ENCODE measurements around the gene PCDHGA6.
"Not testable (repeated sequence)": the region's sequence is repeated elsewhere in the genome, so short reads cannot be mapped to it uniquely, and the experiment has no call there.

The PCDHGA6 gene

GRCh38 chr5:141373673-141374317 is at the start of gene PCDHGA6:
Gene PCDHGA6 (plus strand): TSS chr5:141373891. CDS start chr5:141374084, 193 bp downstream.
- in situ Hi-C loops (cut with MboI; ENCODE audit: low sequenced_read_pairs): no loop called here

GRCh38 chr5:141326088-141326854 is 47.4 kb upstream of the PCDHGA6 start:
- in situ Hi-C loops (cut with MboI; ENCODE audit: low sequenced_read_pairs): no loop called here

DNA sequence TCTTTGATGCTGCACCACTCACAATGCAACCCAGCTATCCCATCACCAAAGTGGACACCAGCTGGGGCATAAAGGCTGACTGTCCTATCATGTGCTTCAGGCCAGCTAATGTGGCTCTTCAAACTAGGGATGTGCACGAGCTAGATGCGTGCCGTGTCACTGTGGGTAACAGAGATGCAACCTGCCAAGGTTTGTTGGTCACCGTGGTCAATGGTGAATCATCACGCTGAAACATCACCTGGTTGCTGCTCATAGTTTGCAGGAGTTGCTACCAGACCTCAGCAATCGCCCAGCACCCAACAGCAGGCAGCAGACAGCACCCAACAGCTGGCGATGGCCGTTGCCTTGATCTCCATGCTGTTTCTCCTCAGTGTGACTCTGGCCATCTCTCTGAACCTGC is 45.5 kb upstream of the PCDHGA6 start:
- in situ Hi-C loops (cut with MboI; ENCODE audit: low sequenced_read_pairs): no loop called here

GRCh38 chr5:141330299-141331080 is 43.2 kb upstream of the PCDHGA6 start, which contains the start of gene PCDHGA1:
Gene PCDHGA1 (plus strand): TSS chr5:141330514.
- in situ Hi-C loops (cut with MboI; ENCODE audit: low sequenced_read_pairs): no loop called here

- in situ Hi-C loops (cut with MboI; ENCODE audit: low sequenced_read_pairs): not testable (repeated sequence)
Measured at GRCh38 chr5:141332571-141332970, 41.1 kb upstream of the PCDHGA6 start.

DNA sequence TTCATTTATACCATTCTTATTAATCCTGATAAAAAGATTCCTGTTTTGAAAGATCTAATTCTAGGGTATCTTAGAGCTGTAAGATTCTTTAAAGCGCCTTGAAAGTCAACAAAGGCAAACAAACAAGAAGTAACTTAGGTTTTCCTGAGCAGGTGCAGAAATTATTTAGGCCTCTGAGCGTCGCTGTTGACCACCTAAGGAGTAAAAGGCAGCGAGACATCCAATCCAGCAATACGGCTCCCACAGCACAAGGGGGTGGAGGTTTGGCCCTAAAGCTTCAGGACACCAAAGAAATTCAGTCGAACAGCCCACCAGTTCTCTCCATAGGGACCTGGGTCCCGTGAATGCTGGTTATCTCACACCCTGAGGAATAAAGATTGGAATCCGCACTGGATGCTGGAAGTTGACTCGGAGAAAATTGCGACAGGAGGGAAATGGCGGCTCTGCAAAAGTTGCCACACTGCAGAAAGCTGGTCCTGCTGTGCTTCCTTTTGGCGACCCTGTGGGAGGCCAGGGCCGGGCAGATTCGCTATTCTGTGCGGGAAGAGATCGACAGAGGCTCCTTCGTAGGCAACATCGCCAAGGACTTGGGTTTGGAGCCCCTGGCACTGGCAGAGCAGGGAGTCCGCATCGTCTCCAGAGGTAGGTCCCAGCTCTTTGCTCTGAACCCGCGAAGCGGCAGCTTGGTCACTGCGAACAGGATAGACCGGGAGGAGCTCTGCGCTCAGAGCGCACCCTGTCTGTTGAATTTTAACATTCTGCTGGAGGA is 35.0 kb upstream of the PCDHGA6 start, which contains the start of gene PCDHGA2:
PCDHGA2 (plus strand) TSS at position 223 of the 769 bp plus-strand sequence.
- in situ Hi-C loops (cut with MboI; ENCODE audit: low sequenced_read_pairs): no loop called here

DNA sequence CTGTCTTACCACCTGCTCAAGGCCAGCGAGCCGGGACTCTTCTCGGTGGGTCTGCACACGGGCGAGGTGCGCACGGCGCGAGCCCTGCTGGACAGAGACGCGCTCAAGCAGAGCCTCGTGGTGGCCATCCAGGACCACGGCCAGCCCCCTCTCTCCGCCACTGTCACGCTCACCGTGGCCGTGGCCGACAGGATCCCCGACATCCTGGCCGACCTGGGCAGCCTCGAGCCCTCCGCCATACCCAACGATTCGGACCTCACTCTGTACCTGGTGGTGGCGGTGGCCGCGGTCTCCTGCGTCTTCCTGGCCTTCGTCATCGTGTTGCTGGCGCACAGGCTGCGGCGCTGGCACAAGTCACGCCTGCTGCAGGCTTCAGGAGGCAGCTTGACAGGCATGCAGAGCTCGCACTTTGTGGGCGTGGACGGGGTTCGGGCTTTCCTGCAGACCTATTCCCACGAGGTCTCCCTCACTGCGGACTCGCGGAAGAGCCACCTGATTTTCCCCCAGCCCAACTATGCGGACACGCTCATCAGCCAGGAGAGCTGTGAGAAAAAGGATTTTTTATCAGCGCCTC is 32.8 kb upstream of the PCDHGA6 start:
- in situ Hi-C loops (cut with MboI; ENCODE audit: low sequenced_read_pairs): not testable (repeated sequence)

DNA sequence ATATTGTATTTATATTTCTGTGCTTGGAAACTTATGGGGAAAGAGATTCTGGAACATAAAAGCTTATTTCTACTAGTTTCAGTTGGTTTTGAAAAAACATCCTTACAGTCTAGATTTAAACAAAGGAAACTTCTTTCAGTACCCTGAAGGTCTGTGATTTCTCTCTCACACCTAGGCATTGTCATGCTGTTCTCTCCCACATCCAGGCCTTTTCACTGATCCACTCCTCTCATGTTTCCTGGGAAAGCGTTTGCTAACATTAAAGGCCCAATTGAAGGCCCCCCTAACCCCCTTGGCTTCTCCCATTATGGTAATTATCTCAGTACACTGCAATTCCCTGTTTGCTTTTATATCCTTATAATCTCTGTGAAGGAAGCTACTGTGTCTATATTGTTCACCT is 30.9 kb upstream of the PCDHGA6 start:
- in situ Hi-C loops (cut with MboI; ENCODE audit: low sequenced_read_pairs): no loop called here

- in situ Hi-C loops (cut with MboI; ENCODE audit: low sequenced_read_pairs): no loop called here
Measured at GRCh38 chr5:141343242-141343952, 30.3 kb upstream of the PCDHGA6 start, which contains the start of gene PCDHGA3. Gene PCDHGA3 (plus strand): TSS chr5:141343829. CDS start chr5:141344034, 205 bp downstream.

- in situ Hi-C loops (cut with MboI; ENCODE audit: low sequenced_read_pairs): no loop called here
Measured at GRCh38 chr5:141343953-141344463, 29.7 kb upstream of the PCDHGA6 start.

GRCh38 chr5:141345327-141345726 is 28.4 kb upstream of the PCDHGA6 start:
- in situ Hi-C loops (cut with MboI; ENCODE audit: low sequenced_read_pairs): no loop called here

DNA sequence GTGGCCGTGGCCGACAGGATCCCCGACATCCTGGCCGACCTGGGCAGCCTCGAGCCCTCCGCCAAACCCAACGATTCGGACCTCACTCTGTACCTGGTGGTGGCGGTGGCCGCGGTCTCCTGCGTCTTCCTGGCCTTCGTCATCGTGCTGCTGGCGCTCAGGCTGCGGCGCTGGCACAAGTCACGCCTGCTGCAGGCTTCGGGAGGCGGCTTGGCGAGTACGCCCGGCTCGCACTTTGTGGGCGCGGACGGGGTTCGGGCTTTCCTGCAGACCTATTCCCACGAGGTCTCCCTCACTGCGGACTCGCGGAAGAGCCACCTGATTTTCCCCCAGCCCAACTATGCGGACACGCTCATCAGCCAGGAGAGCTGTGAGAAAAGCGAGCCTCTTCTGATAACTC is 27.7 kb upstream of the PCDHGA6 start:
- in situ Hi-C loops (cut with MboI; ENCODE audit: low sequenced_read_pairs): not testable (repeated sequence)

GRCh38 chr5:141349917-141350619 is 23.6 kb upstream of the PCDHGA6 start, which contains the start of gene PCDHGB1:
Gene PCDHGB1 (plus strand): TSS chr5:141350099. CDS start chr5:141350261, 162 bp downstream.
- in situ Hi-C loops (cut with MboI; ENCODE audit: low sequenced_read_pairs): no loop called here

DNA sequence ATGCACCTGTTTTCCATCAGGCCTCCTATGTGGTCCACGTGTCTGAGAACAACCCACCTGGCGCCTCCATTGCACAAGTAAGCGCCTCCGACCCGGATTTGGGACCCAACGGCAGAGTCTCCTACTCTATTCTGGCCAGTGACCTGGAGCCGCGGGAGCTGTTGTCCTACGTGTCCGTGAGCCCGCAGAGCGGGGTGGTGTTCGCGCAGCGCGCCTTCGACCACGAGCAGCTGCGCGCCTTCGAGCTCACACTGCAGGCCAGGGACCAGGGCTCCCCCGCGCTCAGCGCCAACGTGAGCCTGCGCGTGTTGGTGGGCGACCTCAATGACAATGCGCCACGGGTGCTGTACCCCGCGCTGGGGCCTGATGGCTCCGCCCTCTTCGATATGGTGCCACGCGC is 22.1 kb upstream of the PCDHGA6 start:
- in situ Hi-C loops (cut with MboI; ENCODE audit: low sequenced_read_pairs): no loop called here

DNA sequence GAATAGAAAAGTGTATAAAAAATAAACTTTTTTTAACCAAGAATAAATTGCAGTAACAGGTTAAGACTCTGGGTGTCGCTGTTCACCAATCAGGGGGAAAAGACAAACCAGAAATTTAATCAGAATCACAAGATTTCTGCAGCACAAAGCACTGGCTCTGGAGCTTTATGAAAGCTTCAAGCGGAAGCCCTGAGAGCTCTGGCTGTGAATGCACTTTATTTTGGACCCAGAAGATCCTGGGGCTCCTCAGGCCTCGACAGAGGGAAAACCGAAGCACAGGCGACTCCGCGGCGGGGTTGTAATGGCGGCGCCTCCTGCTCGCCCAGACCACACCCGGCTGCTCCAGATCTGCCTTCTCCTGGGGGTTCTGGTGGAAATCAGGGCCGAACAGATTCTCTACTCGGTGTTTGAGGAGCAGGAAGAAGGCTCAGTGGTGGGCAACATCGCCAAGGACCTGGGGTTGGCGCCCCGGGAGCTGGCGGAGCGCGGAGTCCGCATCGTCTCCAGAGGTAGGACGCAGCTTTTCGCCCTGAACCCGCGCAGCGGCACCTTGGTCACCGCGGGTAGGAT is 18.7 kb upstream of the PCDHGA6 start, which contains the start of gene PCDHGA4:
PCDHGA4 (plus strand) TSS at position 122 of the 570 bp plus-strand sequence; CDS start at position 209, 87 bp downstream.
- in situ Hi-C loops (cut with MboI; ENCODE audit: low sequenced_read_pairs): no loop called here

GRCh38 chr5:141355641-141356040 is 18.1 kb upstream of the PCDHGA6 start:
- in situ Hi-C loops (cut with MboI; ENCODE audit: low sequenced_read_pairs): no loop called here

DNA sequence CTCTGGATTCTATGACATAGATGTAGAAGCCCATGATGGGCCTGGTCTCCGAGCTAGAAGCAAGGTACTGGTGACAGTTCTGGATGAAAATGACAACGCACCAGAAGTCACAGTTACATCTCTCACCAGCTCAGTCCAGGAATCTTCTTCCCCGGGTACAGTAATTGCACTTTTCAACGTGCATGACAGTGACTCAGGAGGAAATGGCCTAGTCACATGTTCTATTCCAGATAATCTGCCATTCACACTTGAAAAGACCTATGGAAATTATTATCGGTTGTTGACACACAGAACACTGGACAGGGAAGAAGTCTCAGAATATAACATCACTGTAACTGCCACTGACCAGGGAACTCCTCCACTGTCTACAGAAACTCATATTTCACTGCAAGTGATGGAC is 17.6 kb upstream of the PCDHGA6 start:
- in situ Hi-C loops (cut with MboI; ENCODE audit: low sequenced_read_pairs): no loop called here

DNA sequence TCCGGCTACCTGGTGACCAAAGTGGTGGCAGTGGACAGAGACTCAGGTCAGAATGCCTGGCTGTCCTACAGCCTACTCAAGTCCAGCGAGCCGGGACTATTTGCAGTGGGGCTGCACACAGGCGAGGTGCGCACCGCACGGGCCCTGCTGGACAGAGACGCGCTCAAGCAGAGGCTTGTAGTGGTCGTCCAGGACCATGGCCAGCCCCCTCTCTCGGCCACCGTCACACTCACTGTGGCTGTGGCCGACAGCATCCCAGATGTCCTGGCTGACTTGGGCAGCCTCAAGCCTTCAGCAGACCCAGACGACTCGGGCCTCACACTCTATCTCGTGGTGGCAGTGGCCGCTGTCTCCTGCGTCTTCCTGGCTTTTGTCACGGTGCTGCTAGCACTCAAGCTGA is 16.7 kb upstream of the PCDHGA6 start:
- in situ Hi-C loops (cut with MboI; ENCODE audit: low sequenced_read_pairs): no loop called here

Data from HL-60/S4 treated with retinoic acid at 250 ng/mL for 4 days and 3 days (cell line).